22Rv1 (cell line): Measurements from ENCODE around the gene TEX26.

Experiments used
- H3K27ac ChIP-seq: fragments of 450-650 bp; 2 replicates; pipeline ENCODE4 v1.5.1; 2017
- ZFX ChIP-seq: fragments of 450-650 bp; IDR thresholded peaks from 2 replicates; pipeline ENCODE4 v1.6.1; 2017; ENCODE audit warnings: antibody characterized with exemption, borderline replicate concordance
- TF ChIP-seq, protein P1 (sequence below): fragments of 450-650 bp; IDR thresholded peaks from 2 replicates; pipeline ENCODE4 v1.5.1; 2017; ENCODE audit warnings: mild to moderate bottlenecking

The TEX26 gene

DNA sequence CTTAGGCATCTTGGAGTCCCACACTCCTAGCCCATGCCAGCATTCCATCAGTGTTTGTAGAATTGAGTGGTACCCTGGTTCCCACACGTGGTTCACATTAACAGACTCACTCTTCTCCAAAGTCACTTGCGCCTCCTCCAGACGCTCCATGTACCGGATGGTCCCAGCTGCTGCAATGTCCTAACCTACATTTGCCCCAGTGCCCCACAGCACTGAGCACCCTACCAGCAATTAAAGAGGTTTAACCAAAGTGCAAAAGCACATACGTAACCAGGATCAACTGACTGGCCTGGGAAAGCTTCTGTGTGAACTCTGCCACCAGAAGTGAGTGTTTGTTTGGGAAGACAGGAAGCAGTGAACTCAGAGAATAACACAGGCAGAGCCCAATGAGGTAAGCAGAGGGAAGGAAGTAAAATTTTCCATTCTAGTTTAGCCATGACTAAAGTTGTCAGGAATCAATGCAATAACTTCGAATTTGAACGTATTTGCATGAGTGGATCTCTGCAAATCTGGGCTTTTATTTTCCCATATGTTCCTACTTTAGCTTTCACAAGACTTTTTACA is 33.7 kb upstream of the TEX26 start:
- TF ChIP-seq, protein P1, sequence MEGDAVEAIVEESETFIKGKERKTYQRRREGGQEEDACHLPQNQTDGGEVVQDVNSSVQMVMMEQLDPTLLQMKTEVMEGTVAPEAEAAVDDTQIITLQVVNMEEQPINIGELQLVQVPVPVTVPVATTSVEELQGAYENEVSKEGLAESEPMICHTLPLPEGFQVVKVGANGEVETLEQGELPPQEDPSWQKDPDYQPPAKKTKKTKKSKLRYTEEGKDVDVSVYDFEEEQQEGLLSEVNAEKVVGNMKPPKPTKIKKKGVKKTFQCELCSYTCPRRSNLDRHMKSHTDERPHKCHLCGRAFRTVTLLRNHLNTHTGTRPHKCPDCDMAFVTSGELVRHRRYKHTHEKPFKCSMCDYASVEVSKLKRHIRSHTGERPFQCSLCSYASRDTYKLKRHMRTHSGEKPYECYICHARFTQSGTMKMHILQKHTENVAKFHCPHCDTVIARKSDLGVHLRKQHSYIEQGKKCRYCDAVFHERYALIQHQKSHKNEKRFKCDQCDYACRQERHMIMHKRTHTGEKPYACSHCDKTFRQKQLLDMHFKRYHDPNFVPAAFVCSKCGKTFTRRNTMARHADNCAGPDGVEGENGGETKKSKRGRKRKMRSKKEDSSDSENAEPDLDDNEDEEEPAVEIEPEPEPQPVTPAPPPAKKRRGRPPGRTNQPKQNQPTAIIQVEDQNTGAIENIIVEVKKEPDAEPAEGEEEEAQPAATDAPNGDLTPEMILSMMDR = no peak
- no peak for TF ChIP-seq ZFX
- H3K27ac ChIP-seq = no peak overlapping the region

DNA sequence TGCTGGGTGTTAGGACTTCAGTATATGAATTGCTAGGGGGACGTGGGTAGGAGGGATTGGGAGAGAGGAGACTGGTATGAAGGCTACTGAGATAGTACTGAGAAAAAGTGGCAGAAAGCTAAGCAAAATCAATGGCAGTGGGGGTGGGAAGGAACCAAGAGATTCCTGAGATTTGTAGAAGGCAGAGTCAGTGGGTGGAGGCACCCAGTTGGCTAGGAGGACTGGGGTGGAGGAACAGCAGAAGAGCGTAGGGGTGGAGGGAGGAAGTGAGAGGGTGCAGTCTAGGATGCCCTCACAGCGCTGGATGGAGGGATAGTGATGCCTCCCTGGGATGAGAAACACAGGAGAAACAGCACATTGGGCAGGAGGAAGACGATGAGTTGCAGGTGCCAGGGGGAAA is 32.0 kb upstream of the TEX26 start:
- TF ChIP-seq ZFX = no peak
- TF ChIP-seq, protein P1 = no peak
- no peak overlapping the region for H3K27ac ChIP-seq

DNA sequence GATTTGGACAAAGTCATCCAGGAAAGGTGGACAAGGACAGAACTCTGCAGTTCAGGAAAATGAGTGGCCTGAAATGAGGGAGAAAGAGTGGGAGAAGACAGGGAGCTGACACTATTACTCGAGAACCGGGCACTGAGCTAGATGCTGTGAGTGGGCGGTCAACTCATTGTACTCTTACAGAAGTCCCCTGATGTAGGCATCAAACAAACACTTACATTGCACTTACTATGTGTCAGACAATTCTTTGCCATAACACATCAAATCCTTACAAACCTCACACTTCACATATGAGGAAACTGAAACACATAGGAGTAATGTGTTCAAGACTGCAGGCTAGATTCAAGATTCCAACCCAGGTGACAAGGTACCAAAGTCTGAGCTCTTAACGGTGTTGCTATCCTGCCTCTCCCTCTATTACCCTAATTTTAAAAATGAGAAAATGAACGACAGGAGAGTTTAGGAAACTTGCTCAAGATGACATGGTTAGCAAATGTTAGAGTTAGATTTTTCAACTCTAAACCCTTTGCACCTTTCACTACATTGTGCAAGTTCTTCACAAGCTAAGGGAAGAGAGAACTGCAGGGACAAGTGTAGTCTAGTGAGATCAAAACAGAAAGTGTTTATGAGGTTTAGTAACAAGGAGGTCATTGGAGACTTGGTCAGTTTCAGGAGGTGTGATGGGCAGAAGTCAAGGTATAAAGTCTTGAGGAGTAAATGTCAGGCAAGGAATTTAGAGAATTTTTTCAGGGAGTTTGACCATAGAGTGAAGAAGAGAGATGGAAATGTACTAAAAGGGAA is 31.3 kb upstream of the TEX26 start:
- no peak for TF ChIP-seq ZFX
- TF ChIP-seq, protein P1 = no peak
- no peak overlapping the region for H3K27ac ChIP-seq

DNA sequence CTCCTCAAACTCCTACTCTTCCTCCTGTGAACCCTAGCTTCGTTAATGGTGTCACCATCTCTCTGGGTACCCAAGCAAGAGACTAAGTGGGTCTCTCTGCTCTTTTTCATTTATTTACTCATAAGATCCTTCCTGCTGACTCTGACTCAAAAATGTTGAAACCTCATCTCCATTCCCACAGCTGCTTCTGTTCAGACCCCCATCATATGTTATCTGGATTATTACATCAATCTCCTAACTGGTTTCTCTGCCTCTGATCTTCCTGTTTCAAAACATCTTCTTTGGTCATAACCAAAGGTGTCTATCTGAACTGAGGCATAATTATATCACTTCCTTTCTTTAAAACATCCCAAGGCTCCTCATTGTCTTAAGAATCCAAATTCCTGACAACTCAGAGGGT is 28.4 kb upstream of the TEX26 start:
- TF ChIP-seq, protein P1 = no peak
- TF ChIP-seq ZFX = no peak

DNA sequence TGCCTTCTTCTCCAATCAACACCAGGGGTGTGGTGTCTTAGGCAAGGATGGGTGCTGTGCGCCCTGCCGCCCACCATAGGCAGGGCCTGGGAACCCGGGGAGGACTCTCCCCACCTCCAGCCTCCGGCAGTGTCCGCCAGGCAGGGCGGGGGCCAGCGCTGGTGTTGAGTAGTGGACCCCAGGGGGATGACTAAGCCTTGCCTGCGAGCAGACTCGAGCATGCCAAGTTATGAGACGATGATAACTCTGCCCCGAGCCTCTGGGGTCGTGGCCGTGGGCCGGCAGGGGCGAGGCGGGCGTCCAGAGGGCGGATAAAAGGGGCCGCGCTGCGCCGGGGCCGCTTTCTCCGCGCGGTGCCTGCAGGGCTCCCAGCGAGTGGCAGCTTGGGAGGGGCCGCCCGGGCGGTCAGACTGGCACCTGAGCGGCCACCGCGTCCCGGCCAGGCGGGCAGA is 26.5 kb upstream of the TEX26 start, which contains the start of gene MEDAG:
TSS of gene MEDAG (plus strand) at position 340 of the 452 bp plus-strand sequence. CDS start 245 bp downstream, outside the sequence.
- TF ChIP-seq, protein P1 = no peak
- no peak for TF ChIP-seq ZFX
- no peak within 1 kb of the TSS for H3K27ac ChIP-seq

More for the DNA sequence above, 28.4 kb upstream of the TEX26 start:
- no peak overlapping the region for H3K27ac ChIP-seq

DNA sequence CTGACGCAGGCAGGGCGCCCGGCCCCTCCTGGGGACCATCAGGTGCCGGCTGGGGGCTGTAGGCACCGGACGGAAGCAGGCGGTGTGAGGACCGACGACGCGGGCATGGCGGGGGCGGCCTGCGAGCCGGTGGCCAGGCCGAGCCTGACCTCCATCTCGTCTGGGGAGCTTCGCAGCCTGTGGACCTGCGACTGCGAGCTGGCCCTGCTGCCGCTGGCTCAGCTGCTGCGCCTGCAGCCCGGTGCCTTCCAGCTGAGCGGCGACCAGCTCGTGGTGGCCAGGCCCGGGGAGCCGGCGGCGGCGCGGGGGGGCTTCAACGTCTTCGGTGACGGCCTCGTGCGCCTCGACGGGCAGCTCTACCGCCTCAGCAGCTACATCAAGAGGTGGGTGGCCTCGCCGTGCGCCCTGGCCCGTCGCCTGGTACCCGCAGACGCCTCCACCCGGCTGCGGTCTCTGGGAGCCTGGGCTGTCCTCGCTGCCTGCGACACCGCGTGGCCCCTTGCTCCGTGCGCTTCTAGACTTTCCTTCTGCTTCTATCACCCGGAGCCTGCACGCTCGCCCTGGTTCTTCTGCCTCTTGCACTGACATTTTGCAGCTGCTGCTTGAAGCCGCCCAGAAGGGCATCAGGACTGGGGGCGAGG is 25.9 kb upstream of the TEX26 start:
- no peak overlapping the region for H3K27ac ChIP-seq
- TF ChIP-seq ZFX = no peak
- TF ChIP-seq, protein P1 = no peak
